Pons (tissue), 1 donor: ENCODE data around the gene ORMDL3.
A peak's percentile ranks its signal among the peaks of the same experiment; 100 is the strongest.

Experiments used
- DNase-seq: peaks from one replicate; pipeline ENCODE4 v3.0.0-alpha.2; 2016; ENCODE audit warnings: low spot score

Gene ORMDL3

GRCh38 chr17:39927101-39927928, at the start of gene ORMDL3, which contains the start of gene LRRC3C:
TSS of gene ORMDL3 (minus strand) at chr17:39927601. CDS start at chr17:39924203, 3,398 bp downstream.
TSS of gene LRRC3C (plus strand) at chr17:39927732. CDS start at chr17:39941524, 13,792 bp downstream.
- peak; percentile 88 for DNase-seq

DNA sequence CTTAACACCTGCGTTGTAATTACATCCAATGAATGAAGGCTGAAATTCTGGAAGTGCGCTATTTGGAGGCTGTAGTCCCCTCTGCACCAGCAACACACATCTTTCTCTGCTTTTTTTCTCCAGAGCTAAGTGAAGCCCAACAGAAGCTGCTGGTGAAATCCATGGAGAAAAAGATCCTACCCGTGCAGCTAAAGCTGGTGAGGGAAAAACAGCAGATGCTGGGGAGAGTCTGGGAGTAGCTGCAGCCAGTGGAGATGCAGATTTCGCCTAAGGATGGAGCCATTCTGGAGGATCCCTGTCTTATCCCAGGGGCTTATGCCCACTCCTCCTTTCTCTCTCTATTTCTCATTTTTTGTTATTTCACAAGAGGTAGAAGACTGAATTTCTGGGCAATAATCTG, 48.4 kb upstream of the ORMDL3 start:
- DNase-seq = no peak

- DNase-seq = no peak
These were observed 47.0 kb upstream of the ORMDL3 start for GRCh38 chr17:39974433-39974832.

GRCh38 chr17:39973496-39973895, 46.1 kb upstream of the ORMDL3 start:
- no peak for DNase-seq

- DNase-seq = no peak
These were observed 44.9 kb upstream of the ORMDL3 start for GRCh38 chr17:39972271-39972670.

DNA sequence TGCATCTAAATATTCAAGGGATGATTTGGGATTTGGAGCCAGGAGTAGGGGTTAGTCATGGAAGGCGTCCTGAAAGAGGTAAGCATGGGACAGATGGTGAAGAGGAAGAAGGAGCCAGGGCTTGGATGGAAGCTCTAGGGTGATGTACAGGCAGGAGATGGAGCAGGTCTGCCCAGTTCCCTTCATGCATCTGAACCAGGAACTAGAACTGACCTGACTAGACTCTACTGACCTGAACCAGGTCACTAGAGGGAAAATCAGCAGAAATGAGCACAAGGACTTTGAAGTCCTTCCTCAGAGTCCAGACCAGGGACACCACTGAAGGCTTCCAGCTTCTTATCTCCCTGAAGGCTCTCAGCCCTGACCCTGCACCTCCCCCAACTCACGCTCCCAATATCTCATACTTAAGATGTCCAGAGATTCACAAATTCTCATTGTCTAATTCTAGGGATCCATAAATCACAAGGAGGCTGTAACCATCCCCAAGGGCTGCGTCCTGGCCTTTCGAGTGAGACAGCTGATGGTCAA, 43.7 kb upstream of the ORMDL3 start:
- DNase-seq = no peak

DNA sequence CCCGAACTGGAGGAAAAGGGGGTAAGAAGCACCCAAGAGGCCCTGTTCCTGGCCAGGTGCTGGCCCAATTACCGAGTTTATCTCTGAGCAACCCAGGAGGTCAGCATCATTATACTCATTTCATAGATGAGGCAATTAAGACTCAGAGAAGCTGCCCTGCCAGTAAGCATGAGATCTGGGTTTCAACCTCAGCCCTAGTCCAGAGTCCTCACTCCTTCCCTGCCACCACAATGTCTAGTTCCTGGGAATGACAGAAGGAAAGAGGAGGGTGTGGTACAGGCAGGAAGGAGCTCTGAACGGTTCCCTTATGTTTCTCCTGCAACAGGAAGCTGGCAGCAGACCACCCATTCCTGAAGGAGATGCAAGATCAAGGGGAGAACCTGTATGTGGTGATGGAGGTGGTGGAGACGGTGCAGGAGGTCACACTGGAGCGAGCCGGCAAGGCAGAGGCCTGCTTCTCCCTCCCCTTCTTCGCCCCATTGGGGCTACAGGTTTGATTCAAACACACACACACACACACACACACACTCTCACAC, 42.8 kb upstream of the ORMDL3 start:
- no peak for DNase-seq

DNA sequence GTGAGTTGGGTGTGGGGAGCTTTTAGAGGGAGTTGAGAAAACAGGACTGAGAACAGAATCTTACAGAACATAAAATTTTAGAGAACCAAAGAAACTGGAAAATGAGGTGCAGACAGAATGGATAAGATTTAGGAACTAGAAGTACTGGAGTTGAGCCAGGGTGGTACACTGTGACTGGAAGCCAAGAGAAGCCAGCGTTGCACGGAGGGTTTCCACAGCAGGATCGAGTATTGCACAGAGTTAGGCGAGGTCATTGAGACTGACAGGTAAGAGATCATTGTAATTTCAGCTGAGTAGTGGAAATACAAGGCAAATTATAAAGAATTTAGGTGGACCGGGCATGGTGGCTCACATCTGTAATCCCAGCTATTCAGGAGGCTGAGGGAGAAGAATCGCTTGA, 42.0 kb upstream of the ORMDL3 start:
- no peak for DNase-seq

GRCh38 chr17:39968761-39969160, 41.4 kb upstream of the ORMDL3 start:
- no peak for DNase-seq

DNA sequence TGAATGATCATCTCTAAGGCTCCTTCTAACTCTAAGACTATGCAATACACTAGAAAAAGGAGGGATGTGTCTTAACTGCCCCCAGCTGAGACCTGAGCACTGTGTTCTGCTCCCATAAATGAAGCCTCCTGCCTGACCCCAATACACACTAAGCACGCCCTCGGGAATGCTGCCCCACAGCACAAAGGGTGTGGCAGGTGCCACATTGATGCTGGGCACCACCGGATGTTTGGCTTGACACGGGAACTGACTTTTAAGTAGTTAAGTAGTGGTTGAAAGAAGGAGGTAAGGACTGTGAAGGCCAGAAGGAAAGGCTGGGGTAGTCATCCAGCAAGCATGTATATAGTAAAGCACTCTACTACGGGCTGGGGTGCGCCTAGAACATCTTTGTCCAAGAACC, 39.4 kb upstream of the ORMDL3 start:
- no peak for DNase-seq

- no peak for DNase-seq
These were observed 37.8 kb upstream of the ORMDL3 start for GRCh38 chr17:39965017-39965699.

- no peak for DNase-seq
These were observed 36.4 kb upstream of the ORMDL3 start for GRCh38 chr17:39963829-39964228.

GRCh38 chr17:39962642-39963220, 35.3 kb upstream of the ORMDL3 start, which contains the start of gene GSDMA:
TSS of gene GSDMA (plus strand) at chr17:39963004. CDS start at chr17:39965688, 2,684 bp downstream.
- DNase-seq = no peak

DNA sequence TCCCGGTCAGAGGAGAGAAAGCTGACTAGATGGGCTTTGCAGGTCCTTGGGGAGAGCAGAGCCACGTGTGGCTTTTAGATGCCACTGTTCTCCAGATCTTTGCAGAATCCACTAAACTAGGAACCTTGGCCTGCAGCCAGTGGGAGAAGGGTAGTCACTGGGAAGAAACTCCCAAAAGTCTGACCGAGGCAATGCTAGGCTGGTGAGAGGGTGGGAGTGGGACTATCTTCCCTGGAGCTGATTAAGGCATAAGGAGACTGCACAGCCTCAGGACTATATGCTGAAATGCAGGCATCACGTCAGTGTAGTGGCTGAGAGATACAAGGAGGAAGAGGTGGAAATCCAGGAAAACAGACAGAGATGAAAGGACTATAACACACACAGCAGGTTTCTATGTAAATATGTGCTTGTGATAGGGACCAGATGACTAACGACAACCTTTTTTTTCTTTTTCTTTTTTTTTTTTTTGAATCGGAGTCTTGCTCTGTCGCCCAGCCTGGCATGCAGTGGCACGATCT, 33.2 kb upstream of the ORMDL3 start:
- no peak for DNase-seq

- no peak for DNase-seq
These were observed 28.4 kb upstream of the ORMDL3 start for GRCh38 chr17:39955726-39956225.

GRCh38 chr17:39954876-39955275, 27.5 kb upstream of the ORMDL3 start:
- no peak for DNase-seq

GRCh38 chr17:39953471-39953888, 26.1 kb upstream of the ORMDL3 start:
- DNase-seq = no peak

DNA sequence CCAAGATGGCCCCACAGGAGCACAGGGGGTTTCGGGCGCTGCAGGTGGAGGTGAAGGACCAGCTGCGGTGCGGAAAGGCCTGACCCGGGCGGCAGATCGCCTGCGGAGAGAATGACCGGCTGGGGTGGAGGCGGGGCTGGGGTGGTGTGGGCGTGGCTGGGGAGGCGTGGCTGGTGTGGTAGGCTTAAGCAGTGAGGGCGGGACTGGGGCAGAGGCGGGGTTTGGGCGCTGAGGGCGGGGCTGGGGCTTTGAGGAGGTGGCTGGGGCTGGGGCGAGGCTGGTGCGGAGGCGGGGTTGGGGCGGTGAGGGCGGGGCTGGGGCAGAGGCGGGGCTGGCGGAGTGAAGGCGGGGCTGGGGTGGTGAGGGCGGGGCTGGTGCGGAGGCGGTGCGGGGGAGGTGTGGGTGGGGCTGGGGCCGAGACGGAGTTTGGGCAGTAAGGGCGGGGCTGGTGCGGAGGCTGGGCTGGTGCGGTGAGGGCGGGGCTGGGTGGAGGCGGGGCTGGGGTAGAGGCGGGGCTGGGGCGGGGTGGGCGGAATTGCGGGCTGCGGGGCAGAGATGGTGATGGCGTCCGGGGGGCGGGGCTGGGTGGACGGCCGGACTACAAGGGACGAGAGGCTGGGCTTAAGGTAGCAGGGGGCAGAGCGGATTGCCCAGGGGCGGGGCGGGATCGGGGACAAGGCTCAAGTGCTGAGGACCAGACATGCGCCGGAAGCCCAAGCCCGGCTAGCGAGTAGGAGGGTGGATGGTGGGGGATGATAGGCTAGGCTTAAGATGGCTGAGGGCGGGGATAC, 25.5 kb upstream of the ORMDL3 start:
- DNase-seq = peak; percentile 87

- no peak for DNase-seq
These were observed 24.7 kb upstream of the ORMDL3 start for GRCh38 chr17:39951924-39952679.

DNA sequence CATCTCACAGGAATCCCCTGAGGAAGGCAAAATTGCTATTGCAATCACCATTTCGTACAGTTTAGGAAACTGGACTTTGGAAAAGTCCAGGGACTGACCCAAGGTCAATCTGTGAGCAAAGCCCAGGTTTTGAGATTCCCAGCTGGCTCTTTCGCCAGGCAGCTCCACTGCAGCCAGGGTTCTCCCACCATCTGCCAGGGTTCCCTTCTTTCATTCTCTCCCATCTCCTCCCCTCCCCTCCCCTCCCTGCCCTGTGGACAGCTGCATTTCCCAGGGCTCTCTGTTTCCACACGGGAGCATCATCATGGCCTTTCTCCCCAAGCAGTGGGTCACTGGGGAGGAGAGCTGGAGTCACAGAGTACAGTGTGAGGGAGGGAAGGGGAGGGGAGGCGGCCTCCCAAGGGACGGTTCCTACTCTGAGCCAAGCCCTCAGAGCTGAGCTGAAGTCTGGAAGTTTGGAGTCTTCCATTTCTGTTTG, 23.5 kb upstream of the ORMDL3 start:
- DNase-seq = no peak
